HL-60 (cell line): ENCODE results near the gene LAMC3.

Experiments used
- DNase-seq, 2 experiments: peaks; one replicate each; pipeline ENCODE4 v3.0.0-alpha.2; 2010 to 2020; ENCODE audit warnings: low read depth in 1 of 2, low spot score in 1 of 2
- H3K27ac ChIP-seq: fragments of 250-450 bp; sonication (Bioruptor Pico); replicated peaks from 2 replicates; pipeline ENCODE4 v1.5.1; 2020; ENCODE audit warnings: mild to moderate bottlenecking, moderate library complexity
- H3K27me3 ChIP-seq: fragments of 250-450 bp; sonication (Bioruptor Pico); 2 replicates; pipeline ENCODE4 v1.5.1; 2021; ENCODE audit warnings: mild to moderate bottlenecking, moderate library complexity; ENCODE audit not compliant: insufficient read depth, poor library complexity, severe bottlenecking
- H3K4me3 ChIP-seq: replicated peaks from 2 replicates; pipeline ENCODE4 v1.5.1; 2011; ENCODE audit warnings: mild to moderate bottlenecking, control low read depth, low read length; ENCODE audit not compliant: insufficient read depth
- GABPA ChIP-seq: IDR thresholded peaks from 2 replicates; pipeline ENCODE4 v1.6.1; 2012; ENCODE audit warnings: low read depth
- POLR2AphosphoS5 ChIP-seq: IDR thresholded peaks from 2 replicates; pipeline ENCODE4 v1.6.1; 2012; ENCODE audit warnings: low read depth
- REST ChIP-seq: IDR thresholded peaks from 2 replicates; pipeline ENCODE4 v1.6.1; 2012; ENCODE audit warnings: low read depth; ENCODE audit not compliant: insufficient replicate concordance
- SPI1 ChIP-seq: IDR thresholded peaks from 2 replicates; pipeline ENCODE4 v1.6.1; 2012; ENCODE audit warnings: low read depth, mild to moderate bottlenecking, borderline replicate concordance
- TF ChIP-seq, protein P1 (sequence below): IDR thresholded peaks from one replicate; pipeline ENCODE4 v1.5.1; 2011; ENCODE audit warnings: low read length, control low read depth, inconsistent platforms; ENCODE audit not compliant: insufficient read depth

Gene LAMC3

DNA sequence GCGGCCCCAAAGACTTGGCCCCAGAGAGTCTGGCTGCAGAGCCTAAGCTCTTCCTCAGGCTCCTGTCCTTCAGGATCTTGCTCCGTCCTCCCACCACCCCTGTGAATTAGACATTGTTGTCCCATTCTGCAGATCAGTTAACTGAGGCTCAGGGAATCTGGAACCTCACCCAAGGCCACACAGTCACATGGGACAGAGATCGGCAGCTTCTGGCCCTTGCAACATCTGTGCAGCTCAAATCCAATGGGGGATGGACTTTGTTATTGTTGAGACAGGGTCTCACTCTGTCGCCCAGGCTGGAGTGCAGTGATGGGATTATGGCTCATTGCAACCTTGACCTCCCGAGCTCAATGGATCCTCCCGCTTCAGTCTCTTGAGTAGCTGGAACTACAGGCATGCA, 23.9 kb upstream of the LAMC3 start:
- Histone ChIP-seq H3K27ac (no peak overlapping the region), H3K4me3 (no peak overlapping the region), H3K27me3 (no peaks in the 10 kb centered on the region)
- no peak for DNase-seq
- TF ChIP-seq REST (no peak), POLR2AphosphoS5 (no peak), SPI1 (no peak), GABPA (no peak)
- TF ChIP-seq, protein P1, sequence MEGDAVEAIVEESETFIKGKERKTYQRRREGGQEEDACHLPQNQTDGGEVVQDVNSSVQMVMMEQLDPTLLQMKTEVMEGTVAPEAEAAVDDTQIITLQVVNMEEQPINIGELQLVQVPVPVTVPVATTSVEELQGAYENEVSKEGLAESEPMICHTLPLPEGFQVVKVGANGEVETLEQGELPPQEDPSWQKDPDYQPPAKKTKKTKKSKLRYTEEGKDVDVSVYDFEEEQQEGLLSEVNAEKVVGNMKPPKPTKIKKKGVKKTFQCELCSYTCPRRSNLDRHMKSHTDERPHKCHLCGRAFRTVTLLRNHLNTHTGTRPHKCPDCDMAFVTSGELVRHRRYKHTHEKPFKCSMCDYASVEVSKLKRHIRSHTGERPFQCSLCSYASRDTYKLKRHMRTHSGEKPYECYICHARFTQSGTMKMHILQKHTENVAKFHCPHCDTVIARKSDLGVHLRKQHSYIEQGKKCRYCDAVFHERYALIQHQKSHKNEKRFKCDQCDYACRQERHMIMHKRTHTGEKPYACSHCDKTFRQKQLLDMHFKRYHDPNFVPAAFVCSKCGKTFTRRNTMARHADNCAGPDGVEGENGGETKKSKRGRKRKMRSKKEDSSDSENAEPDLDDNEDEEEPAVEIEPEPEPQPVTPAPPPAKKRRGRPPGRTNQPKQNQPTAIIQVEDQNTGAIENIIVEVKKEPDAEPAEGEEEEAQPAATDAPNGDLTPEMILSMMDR: no peak

- no peak overlapping the region for H3K4me3 ChIP-seq
- TF ChIP-seq REST (no peak), SPI1 (no peak), GABPA (no peak), POLR2AphosphoS5 (no peak)
- TF ChIP-seq, protein P1: no peak
- H3K27ac ChIP-seq: no peak overlapping the region
- no peaks in the 10 kb centered on the region for H3K27me3 ChIP-seq
- no peak for DNase-seq
Measured at GRCh38 chr9:130985606-130986162, 23.3 kb upstream of the LAMC3 start.

DNA sequence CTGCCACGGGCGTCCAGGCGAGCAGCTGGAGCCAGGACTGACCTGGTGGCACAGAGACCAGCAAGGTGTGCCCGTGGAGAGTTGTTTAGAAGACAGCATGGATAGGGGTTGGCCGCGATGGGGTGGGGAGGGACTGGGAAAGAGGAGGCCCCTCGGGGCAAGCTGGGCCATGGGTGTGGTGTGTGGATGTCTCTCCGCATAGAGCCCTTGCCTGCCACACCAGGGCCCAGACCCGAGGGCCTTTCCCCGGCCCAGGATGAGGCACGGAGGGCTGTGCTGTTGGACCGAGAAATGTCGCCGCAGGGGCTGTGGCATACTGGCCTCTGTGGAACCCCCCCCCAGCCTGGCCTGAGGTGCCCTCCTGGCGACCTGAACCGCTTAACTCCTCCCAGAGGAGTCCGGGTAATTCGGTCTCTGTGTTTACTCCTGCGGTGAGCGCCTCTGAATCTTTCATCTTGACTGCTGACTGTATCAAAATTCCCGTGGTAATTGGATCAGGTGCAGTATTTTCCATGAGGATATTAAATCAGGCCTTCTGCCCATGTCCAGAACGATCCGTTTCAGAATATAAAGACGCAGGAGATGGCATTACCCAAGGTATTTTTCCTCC, 22.5 kb upstream of the LAMC3 start:
- H3K27me3 ChIP-seq: no peaks in the 10 kb centered on the region

More for the DNA sequence above, 22.5 kb upstream of the LAMC3 start:
- Histone ChIP-seq H3K27ac (no peak overlapping the region), H3K4me3 (no peak overlapping the region)
- TF ChIP-seq GABPA: no peak
- TF ChIP-seq SPI1: no peak
- TF ChIP-seq REST: no peak
- no peak for TF ChIP-seq POLR2AphosphoS5
- TF ChIP-seq, protein P1: no peak
- no peak for DNase-seq
